ENCODE data around the gene PPP2R3B. TPM values are rescaled to one million over a fixed set of nuclear protein-coding genes. Genes with fewer than 3 reads are reported as not detected.
"Not testable (repeated sequence)": the region's sequence is repeated elsewhere in the genome, so short reads cannot be mapped to it uniquely, and the experiment has no call there.

Gene PPP2R3B
- total RNA-seq, 4 donors from 2014 or later: 4.1 to 16.1 (median 9.4) TPM

- Histone ChIP-seq H3K36me3 (no peaks in the 10 kb centered on the region), H3K4me1 (no peaks in the 10 kb centered on the region), H3K27ac (no peak overlapping the region), H3K4me3 (no peak overlapping the region), H3K27me3 (no peaks in the 10 kb centered on the region), H3K9me3 (no peaks in the 10 kb centered on the region)
- TF ChIP-seq POLR2A (IDR thresholded peaks at IDR 0.05) (no peak), CTCF (IDR thresholded peaks at IDR 0.05) (no peak)
- no peak for DNase-seq
- intact Hi-C loops (cut with DNase I; ENCODE audit: low total_unique reads): no loop called here
Measured at GRCh38 chrX:307261-308111, 79.2 kb downstream of the PPP2R3B start.

GRCh38 chrX:306614-307251 is 80.0 kb downstream of the PPP2R3B start:
- H3K4me1 ChIP-seq; intact Hi-C loops (cut with DNase I; ENCODE audit: low total_unique reads); H3K36me3 ChIP-seq; H3K27me3 ChIP-seq; H3K4me3 ChIP-seq; DNase-seq; H3K9me3 ChIP-seq; H3K27ac ChIP-seq: not testable (repeated sequence)

GRCh38 chrX:305781-306613 is 80.7 kb downstream of the PPP2R3B start:
- DNase-seq; H3K9me3 ChIP-seq; H3K4me1 ChIP-seq; H3K27me3 ChIP-seq; H3K27ac ChIP-seq; intact Hi-C loops (cut with DNase I; ENCODE audit: low total_unique reads); H3K36me3 ChIP-seq; H3K4me3 ChIP-seq: not testable (repeated sequence)

- intact Hi-C loops (cut with DNase I; ENCODE audit: low total_unique reads): no loop called here
- Histone ChIP-seq H3K4me1 (no peaks in the 10 kb centered on the region), H3K9me3 (no peaks in the 10 kb centered on the region), H3K27ac (no peak overlapping the region), H3K4me3 (no peak overlapping the region), H3K27me3 (no peaks in the 10 kb centered on the region), H3K36me3 (no peaks in the 10 kb centered on the region)
- no peak for DNase-seq
- no peak for TF ChIP-seq POLR2A (IDR thresholded peaks at IDR 0.05)
- no peak for TF ChIP-seq CTCF (IDR thresholded peaks at IDR 0.05)
Measured at GRCh38 chrX:302975-303374, 83.7 kb downstream of the PPP2R3B start.

- Histone ChIP-seq H3K4me3 (no peak overlapping the region), H3K27ac (no peak overlapping the region), H3K9me3 (no peaks in the 10 kb centered on the region), H3K4me1 (no peaks in the 10 kb centered on the region), H3K36me3 (no peaks in the 10 kb centered on the region), H3K27me3 (no peaks in the 10 kb centered on the region)
- DNase-seq: no peak
- intact Hi-C loops (cut with DNase I; ENCODE audit: low total_unique reads): no loop called here
- TF ChIP-seq POLR2A (IDR thresholded peaks at IDR 0.05): no peak
- TF ChIP-seq CTCF (IDR thresholded peaks at IDR 0.05): no peak
Measured at GRCh38 chrX:300334-300733, 86.4 kb downstream of the PPP2R3B start.

GRCh38 chrX:298993-299392 is 87.7 kb downstream of the PPP2R3B start:
- Histone ChIP-seq H3K4me3 (no peak overlapping the region), H3K36me3 (no peaks in the 10 kb centered on the region), H3K27ac (no peak overlapping the region), H3K4me1 (no peaks in the 10 kb centered on the region), H3K27me3 (no peaks in the 10 kb centered on the region), H3K9me3 (no peaks in the 10 kb centered on the region)
- TF ChIP-seq CTCF (IDR thresholded peaks at IDR 0.05) (no peak), POLR2A (IDR thresholded peaks at IDR 0.05) (no peak)
- no peak for DNase-seq
- intact Hi-C loops (cut with DNase I; ENCODE audit: low total_unique reads): no loop called here
